CD14-positive monocyte (primary cell): Measurements from ENCODE around the gene PLAGL2. TPM values are rescaled to one million over a fixed set of nuclear protein-coding genes. Genes with fewer than 3 reads are reported as not detected.
A peak's percentile ranks its signal among the peaks of the same experiment; 100 is the strongest.

Experiments used
- DNase-seq, 3 donors: peaks; one replicate each; pipeline ENCODE4 v3.0.0-alpha.2; 2011 to 2022
- H2AFZ ChIP-seq: 2 replicates; pipeline ENCODE4 v1.6.0; 2012; ENCODE audit warnings: mild to moderate bottlenecking, low read depth, low read length, inconsistent platforms; ENCODE audit not compliant: insufficient read depth, poor library complexity, severe bottlenecking
- H3K27ac ChIP-seq, 2 donors: 1 replicate in 1 of 2; 2 replicates in 1 of 2; pipeline ENCODE4 v1.5.1; 2012 to 2013; ENCODE audit warnings: low read length in 2 of 2, control low read depth in 1 of 2, inconsistent platforms in 1 of 2, low read depth in 1 of 2, mild to moderate bottlenecking in 1 of 2
- H3K27me3 ChIP-seq, 2 donors: one replicate each; pipeline versions ENCODE4 v1.6.0 to v1.6.1; 2011 to 2013; ENCODE audit warnings: low read length in 2 of 2; ENCODE audit not compliant: control insufficient read depth in 2 of 2, insufficient read depth in 2 of 2
- H3K36me3 ChIP-seq, 2 donors: replicated peaks in 1 of 2; 1 replicate in 1 of 2; 2 replicates in 1 of 2; pipeline versions ENCODE4 v1.5.1 to v1.6.1; 2012 to 2013; ENCODE audit warnings: low read length in 2 of 2, control low read depth in 1 of 2, inconsistent platforms in 1 of 2, mild to moderate bottlenecking in 1 of 2; ENCODE audit not compliant: insufficient read depth in 2 of 2, control insufficient read depth in 1 of 2
- H3K4me1 ChIP-seq, 2 donors: 1 replicate in 1 of 2; 2 replicates in 1 of 2; pipeline versions ENCODE4 v1.5.1 to v1.6.1; 2012 to 2013; ENCODE audit warnings: low read length in 2 of 2, control low read depth in 1 of 2, inconsistent platforms in 1 of 2, mild to moderate bottlenecking in 1 of 2, moderate library complexity in 1 of 2; ENCODE audit not compliant: insufficient read depth in 2 of 2, control insufficient read depth in 1 of 2
- H3K4me2 ChIP-seq: replicated peaks from 2 replicates; pipeline ENCODE3; 2012; ENCODE audit warnings: low read length, moderate library complexity, mild to moderate bottlenecking; ENCODE audit not compliant: poor library complexity, severe bottlenecking; ENCODE audit errors: extremely low read depth
- H3K4me3 ChIP-seq, 3 experiments: fragments of 200-600 bp in 1 of 3; sonication (generic) in 1 of 3; replicated peaks in 1 of 3; 1 replicate in 2 of 3; 2 replicates in 1 of 3; pipeline ENCODE4 v1.5.1; 2011 to 2013; ENCODE audit warnings: low read length in 3 of 3, mild to moderate bottlenecking in 3 of 3, control low read depth in 2 of 3, low read depth in 2 of 3, inconsistent platforms in 1 of 3, moderate library complexity in 1 of 3
- H3K79me2 ChIP-seq: 2 replicates; pipeline ENCODE4 v1.6.0; 2012; ENCODE audit warnings: mild to moderate bottlenecking, control low read depth, inconsistent platforms, low read length, moderate library complexity; ENCODE audit not compliant: insufficient read depth
- H3K9ac ChIP-seq: 2 replicates; pipeline ENCODE4 v1.6.0; 2017; ENCODE audit warnings: low read length, mild to moderate bottlenecking; ENCODE audit not compliant: insufficient read depth, poor library complexity, severe bottlenecking
- H3K9me3 ChIP-seq, 2 donors: replicated peaks in 1 of 2; 1 replicate in 1 of 2; 2 replicates in 1 of 2; pipeline versions ENCODE4 v1.5.1 to v1.6.1; 2012 to 2013; ENCODE audit warnings: low read length in 2 of 2, control low read depth in 1 of 2; ENCODE audit not compliant: control insufficient read depth in 1 of 2, insufficient read depth in 1 of 2
- H4K20me1 ChIP-seq: 2 replicates; pipeline ENCODE4 v1.6.0; 2012; ENCODE audit warnings: mild to moderate bottlenecking, low read length, control low read depth, moderate library complexity; ENCODE audit not compliant: insufficient read depth
- H3K27ac Mint-ChIP-seq, 7 donors: one replicate each; pipeline ENCODE4 v1.8.0; 2020; ENCODE audit warnings: mild to moderate bottlenecking in 7 of 7, mixed read lengths in 7 of 7, moderate library complexity in 6 of 7, inconsistent platforms in 2 of 7
- H3K27me3 Mint-ChIP-seq, 3 donors: one replicate each; pipeline ENCODE4 v1.8.0; 2021 to 2022; ENCODE audit warnings: low read depth in 3 of 3, mild to moderate bottlenecking in 3 of 3, mixed read lengths in 3 of 3, moderate library complexity in 3 of 3, inconsistent platforms in 1 of 3
- H3K36me3 Mint-ChIP-seq, 2 donors: one replicate each; pipeline ENCODE4 v1.8.0; 2020; ENCODE audit warnings: mixed read lengths in 2 of 2, inconsistent platforms in 1 of 2, mild to moderate bottlenecking in 1 of 2
- H3K4me1 Mint-ChIP-seq: one replicate; pipeline ENCODE4 v1.8.0; 2020; ENCODE audit warnings: mild to moderate bottlenecking, mixed read lengths
- H3K4me3 Mint-ChIP-seq, 2 donors: one replicate each; pipeline ENCODE4 v1.8.0; 2020; ENCODE audit warnings: mild to moderate bottlenecking in 2 of 2, mixed read lengths in 2 of 2, moderate library complexity in 1 of 2
- H3K9me3 Mint-ChIP-seq, 7 donors: one replicate each; pipeline ENCODE4 v1.8.0; 2020 to 2022; ENCODE audit warnings: mixed read lengths in 7 of 7, mild to moderate bottlenecking in 6 of 7, moderate library complexity in 6 of 7, inconsistent platforms in 2 of 7
- WGBS: methylation state at CpG from one replicate; pipeline ENCODE4 v1.1.5; 2013; ENCODE audit warnings: missing lambda C conversion rate; ENCODE audit not compliant: insufficient coverage; 5-methylcytosine and 5-hydroxymethylcytosine counted together
- intact Hi-C, 2 donors: fragments of 100-400 bp; cut with micrococcal nuclease; formaldehyde crosslinking; loops; one replicate each; pipeline versions ENCODE4 v1.15.0 to v1.15.1; 2023
- polyA plus RNA-seq, 3 donors: library from polyadenylated mRNA; depleted of rRNA in 1 of 3; unstranded in 2 of 3; stranded (reverse) in 1 of 3; fragments of 300-500 nt in 2 of 3; fragments of >200 nt in 1 of 3; fragmentation: Illumina TruSeq in 2 of 3; gene quantifications; 1 replicate in 2 of 3; 2 replicates in 1 of 3; pipeline ENCODE4 v1.2.3, GENCODE V29; 2012 to 2021
- TF ChIP-seq, protein P1 (sequence below): fragments of 200-600 bp; IDR thresholded peaks from one replicate; pipeline ENCODE4 v1.8.0; 2022; ENCODE audit warnings: antibody characterized with exemption, mild to moderate bottlenecking

PLAGL2 gene
- polyA plus RNA-seq, 3 donors = 6.2 to 31.7 (median 14.7) TPM

DNA sequence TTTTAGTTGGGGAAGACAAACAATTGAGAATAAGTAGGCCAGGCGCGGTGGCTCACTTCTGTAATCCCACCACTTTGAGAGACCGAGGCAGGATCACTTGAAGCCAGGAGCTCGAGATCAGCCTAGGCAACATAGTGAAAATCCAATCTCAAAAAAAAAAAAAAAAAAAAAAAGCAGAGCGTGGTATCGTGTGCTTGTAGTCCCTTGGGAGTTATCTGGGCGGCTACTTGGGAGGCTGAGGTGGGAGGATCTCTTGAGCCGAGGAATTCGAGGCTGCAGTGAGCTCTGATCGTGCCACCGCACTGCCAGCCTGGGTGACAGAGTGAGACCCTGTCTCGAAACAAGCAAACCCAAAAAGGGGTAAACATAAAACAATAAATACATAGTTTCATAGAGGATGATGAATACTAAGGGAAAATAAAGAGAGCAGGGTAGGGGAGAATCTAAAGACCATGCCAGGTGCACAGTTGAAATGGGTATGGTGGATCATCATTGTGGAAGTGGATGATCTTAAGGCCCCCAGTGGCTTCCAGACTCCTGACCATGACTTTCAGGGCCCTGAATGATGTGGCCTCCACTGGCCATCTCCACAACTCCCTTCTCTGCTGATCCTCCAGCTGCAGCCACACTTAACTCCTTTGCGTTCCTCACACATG, 1.1 kb upstream of the PLAGL2 start:
- TF ChIP-seq, protein P1, sequence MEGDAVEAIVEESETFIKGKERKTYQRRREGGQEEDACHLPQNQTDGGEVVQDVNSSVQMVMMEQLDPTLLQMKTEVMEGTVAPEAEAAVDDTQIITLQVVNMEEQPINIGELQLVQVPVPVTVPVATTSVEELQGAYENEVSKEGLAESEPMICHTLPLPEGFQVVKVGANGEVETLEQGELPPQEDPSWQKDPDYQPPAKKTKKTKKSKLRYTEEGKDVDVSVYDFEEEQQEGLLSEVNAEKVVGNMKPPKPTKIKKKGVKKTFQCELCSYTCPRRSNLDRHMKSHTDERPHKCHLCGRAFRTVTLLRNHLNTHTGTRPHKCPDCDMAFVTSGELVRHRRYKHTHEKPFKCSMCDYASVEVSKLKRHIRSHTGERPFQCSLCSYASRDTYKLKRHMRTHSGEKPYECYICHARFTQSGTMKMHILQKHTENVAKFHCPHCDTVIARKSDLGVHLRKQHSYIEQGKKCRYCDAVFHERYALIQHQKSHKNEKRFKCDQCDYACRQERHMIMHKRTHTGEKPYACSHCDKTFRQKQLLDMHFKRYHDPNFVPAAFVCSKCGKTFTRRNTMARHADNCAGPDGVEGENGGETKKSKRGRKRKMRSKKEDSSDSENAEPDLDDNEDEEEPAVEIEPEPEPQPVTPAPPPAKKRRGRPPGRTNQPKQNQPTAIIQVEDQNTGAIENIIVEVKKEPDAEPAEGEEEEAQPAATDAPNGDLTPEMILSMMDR = no peak
- Histone ChIP-seq H3K36me3 (peaks cover 19 to 39% of the 10 kb centered on the region in 2 donors), H3K4me3 (peak overlapping the region; percentile 84 to 95 (median 90)), H3K27ac (peak overlapping the region; percentile 51 to 79), H2AFZ (peak overlapping the region; percentile 98), H3K27me3 (no peaks in the 10 kb centered on the region), H4K20me1 (peaks cover 19% of the 10 kb centered on the region), H3K9me3 (no peaks in the 10 kb centered on the region), H3K4me1 (peaks cover 42 to 52% of the 10 kb centered on the region in 2 donors), H3K79me2 (peaks cover 66% of the 10 kb centered on the region), H3K9ac (peak overlapping the region; percentile 95), H3K4me2 (peak overlapping the region; percentile 97)
- Mint-ChIP-seq H3K4me3 (peak overlapping the region; percentile 87 to 89), H3K27ac (peak overlapping the region; percentile 78 to 91 (median 82)), H3K27me3 (peaks cover 0 to 4% (median 1%) of the 10 kb centered on the region in 3 donors), H3K4me1 (peaks cover 59% of the 10 kb centered on the region), H3K36me3 (peaks cover 28 to 47% of the 10 kb centered on the region in 2 donors), H3K9me3 (no peaks in the 10 kb centered on the region)
- intact Hi-C loops = loop anchor here (5.0 to 10.0 kb wide), 2 partner anchors 96 to 276 kb away; no protein-coding TSS in a partner anchor
- DNase-seq = no peak
- 83% methylated on average over 4 of the region's 13 CpGs for WGBS

DNA sequence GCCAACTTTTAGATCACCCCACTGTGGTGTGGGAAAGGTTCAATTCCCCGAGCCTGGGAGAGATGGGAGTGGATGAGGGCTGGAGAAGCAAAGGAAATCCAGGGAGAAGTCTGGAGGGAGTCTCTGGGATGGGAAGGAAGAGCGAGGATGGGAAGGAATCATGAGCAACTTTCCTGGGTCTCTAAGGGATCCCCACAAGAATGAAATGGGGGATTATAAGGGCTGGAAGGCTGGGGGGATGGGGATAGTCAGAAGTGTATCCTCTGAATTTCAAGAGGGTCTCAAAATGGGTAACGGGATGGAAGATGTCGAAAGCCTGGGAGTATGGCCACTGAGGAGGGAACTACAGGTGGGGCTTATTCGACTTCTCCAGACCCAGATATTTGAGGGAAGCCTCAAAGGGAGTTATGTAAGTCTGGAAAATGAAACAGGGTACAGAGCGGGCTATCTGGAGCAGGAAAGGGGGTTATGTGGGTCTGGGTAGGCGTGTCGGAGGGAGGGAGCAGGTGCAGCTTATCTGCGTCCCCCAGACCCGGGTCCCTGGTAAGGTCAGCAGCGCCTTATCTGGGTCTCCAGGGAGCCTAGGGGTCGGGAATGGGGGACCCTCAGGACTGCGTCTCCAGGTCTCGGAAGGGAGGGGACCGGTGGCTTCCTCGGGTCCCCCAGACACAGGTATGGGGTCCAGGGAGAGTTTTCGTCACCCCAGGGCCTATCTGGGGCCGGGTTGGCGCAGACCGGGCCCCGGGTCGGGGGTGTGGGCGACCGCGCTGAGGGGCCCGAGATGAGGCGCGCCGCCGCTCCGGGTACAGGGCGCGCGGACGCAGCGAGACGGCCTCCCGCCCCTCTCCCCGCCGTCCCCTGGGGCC, 550 bp downstream of the PLAGL2 start:
- H3K4me2 ChIP-seq = peak overlapping the region; percentile 97
- H3K36me3 ChIP-seq = peaks cover 26 to 36% of the 10 kb centered on the region in 2 donors
- H3K4me3 Mint-ChIP-seq = peak overlapping the region; percentile 97 to 98
- peak in 1 of 3 donors; percentile 17 for DNase-seq
- TF ChIP-seq, protein P1 = no peak
- no peaks in the 10 kb centered on the region for H3K9me3 ChIP-seq
- H3K27me3 Mint-ChIP-seq = peaks cover 0 to 4% (median 1%) of the 10 kb centered on the region in 3 donors
- peak overlapping the region; percentile 8 for H2AFZ ChIP-seq
- H3K27me3 ChIP-seq = no peaks in the 10 kb centered on the region
- peaks cover 57 to 68% of the 10 kb centered on the region in 2 donors for H3K4me1 ChIP-seq
- H3K27ac ChIP-seq = peak overlapping the region; percentile 79 to 88
- peak overlapping the region; percentile 95 for H3K9ac ChIP-seq
- H3K9me3 Mint-ChIP-seq = no peaks in the 10 kb centered on the region
- peaks cover 28 to 42% of the 10 kb centered on the region in 2 donors for H3K36me3 Mint-ChIP-seq
- H4K20me1 ChIP-seq = peaks cover 35% of the 10 kb centered on the region
- H3K4me3 ChIP-seq = peak overlapping the region; percentile 90 to 96 (median 93)
- peaks cover 76% of the 10 kb centered on the region for H3K4me1 Mint-ChIP-seq
- H3K79me2 ChIP-seq = peaks cover 82% of the 10 kb centered on the region
- intact Hi-C loops = loop anchor here (5.0 to 10.0 kb wide), 2 partner anchors 95 to 278 kb away; no protein-coding TSS in a partner anchor
- 4% methylated on average over 35 of the region's 40 CpGs for WGBS
- peak overlapping the region; percentile 96 to 99 (median 97) for H3K27ac Mint-ChIP-seq
